H9 (cell line): Measurements from ENCODE around the gene NMRK1. TPM values are rescaled to one million over a fixed set of nuclear protein-coding genes. Genes with fewer than 3 reads are reported as not detected.

Experiments used
- DNase-seq: peaks from one replicate; pipeline ENCODE4 v3.0.0-alpha.2; 2017
- H2AFZ ChIP-seq: one replicate; pipeline ENCODE4 v1.6.1; 2013; ENCODE audit warnings: mild to moderate bottlenecking, low read length, control low read depth, moderate library complexity
- H2AK5ac ChIP-seq: 2 replicates; pipeline ENCODE4 v1.6.1; 2013; ENCODE audit warnings: low read length, control low read depth, mixed read lengths; ENCODE audit not compliant: insufficient read length
- H2BK120ac ChIP-seq: one replicate; pipeline ENCODE4 v1.6.1; 2013; ENCODE audit warnings: low read depth, mild to moderate bottlenecking, low read length, control low read depth, inconsistent platforms; ENCODE audit not compliant: poor library complexity, severe bottlenecking
- H2BK12ac ChIP-seq: 2 replicates; pipeline ENCODE4 v1.6.1; 2013; ENCODE audit warnings: low read length, control low read depth, mixed read lengths, low read depth; ENCODE audit not compliant: insufficient read length
- H2BK15ac ChIP-seq: 2 replicates; pipeline ENCODE4 v1.6.1; 2013; ENCODE audit warnings: low read depth, low read length, control low read depth
- H2BK20ac ChIP-seq: one replicate; pipeline ENCODE4 v1.6.1; 2013; ENCODE audit warnings: low read depth, mild to moderate bottlenecking, low read length, control low read depth, inconsistent platforms; ENCODE audit not compliant: poor library complexity, severe bottlenecking
- H2BK5ac ChIP-seq: 2 replicates; pipeline ENCODE4 v1.6.1; 2013; ENCODE audit warnings: low read length, control low read depth, mixed read lengths; ENCODE audit not compliant: insufficient read length
- H3K14ac ChIP-seq: 2 replicates; pipeline ENCODE4 v1.6.1; 2013; ENCODE audit warnings: low read length, control low read depth; ENCODE audit not compliant: insufficient read depth
- H3K18ac ChIP-seq: 2 replicates; pipeline ENCODE4 v1.6.1; 2013; ENCODE audit warnings: low read depth, mild to moderate bottlenecking, mixed read lengths, low read length, control low read depth; ENCODE audit not compliant: insufficient read length
- H3K23ac ChIP-seq: 2 replicates; pipeline ENCODE4 v1.6.1; 2013; ENCODE audit warnings: low read length, control low read depth, mixed read lengths, low read depth; ENCODE audit not compliant: insufficient read length
- H3K23me2 ChIP-seq: 2 replicates; pipeline ENCODE4 v1.6.1; 2013; ENCODE audit warnings: low read depth, mild to moderate bottlenecking, mixed read lengths, low read length, control low read depth; ENCODE audit not compliant: insufficient read length, poor library complexity, severe bottlenecking
- H3K27ac ChIP-seq: 2 replicates; pipeline ENCODE4 v1.5.1; 2013; ENCODE audit warnings: low read length, control low read depth, mixed read lengths, low read depth; ENCODE audit not compliant: insufficient read length
- H3K27me3 ChIP-seq: 2 replicates; pipeline ENCODE4 v1.6.1; 2013; ENCODE audit warnings: low read length, control low read depth, inconsistent platforms; ENCODE audit not compliant: insufficient read depth
- H3K4ac ChIP-seq: 2 replicates; pipeline ENCODE4 v1.6.1; 2013; ENCODE audit warnings: low read depth, mild to moderate bottlenecking, control low read depth, inconsistent platforms, low read length, moderate library complexity
- H3K4me1 ChIP-seq: 2 replicates; pipeline ENCODE4 v1.6.1; 2013; ENCODE audit warnings: low read length, control low read depth, inconsistent platforms; ENCODE audit not compliant: insufficient read depth
- H3K4me2 ChIP-seq: 2 replicates; pipeline ENCODE4 v1.6.1; 2013; ENCODE audit warnings: low read length, control low read depth, mixed read lengths; ENCODE audit not compliant: insufficient read length, insufficient read depth
- H3K56ac ChIP-seq: 2 replicates; pipeline ENCODE4 v1.6.1; 2013; ENCODE audit warnings: low read depth, mild to moderate bottlenecking, mixed read lengths, low read length, control low read depth; ENCODE audit not compliant: insufficient read length
- H3K79me1 ChIP-seq: 2 replicates; pipeline ENCODE4 v1.6.1; 2013; ENCODE audit warnings: low read depth, mild to moderate bottlenecking, moderate library complexity, low read length, control low read depth, inconsistent platforms; ENCODE audit not compliant: insufficient read depth, poor library complexity, severe bottlenecking
- H3K79me2 ChIP-seq: 2 replicates; pipeline ENCODE4 v1.6.1; 2013; ENCODE audit warnings: low read length, control low read depth, inconsistent platforms; ENCODE audit not compliant: insufficient read depth
- H3K9ac ChIP-seq: 2 replicates; pipeline ENCODE4 v1.6.1; 2013; ENCODE audit warnings: low read length, control low read depth, mixed read lengths; ENCODE audit not compliant: insufficient read length; ENCODE audit errors: extremely low read depth
- H3K9me3 ChIP-seq: one replicate; pipeline ENCODE4 v1.6.1; 2013; ENCODE audit warnings: low read depth, low read length, inconsistent platforms; ENCODE audit not compliant: control insufficient read depth
- H3T11ph ChIP-seq: one replicate; pipeline ENCODE4 v1.6.1; 2013; ENCODE audit warnings: mild to moderate bottlenecking, low read length, control low read depth, inconsistent platforms
- H4K20me1 ChIP-seq: one replicate; pipeline ENCODE4 v1.6.1; 2013; ENCODE audit not compliant: control insufficient read depth, insufficient read length, insufficient read depth
- H4K5ac ChIP-seq: 2 replicates; pipeline ENCODE4 v1.6.1; 2013; ENCODE audit warnings: low read depth, mild to moderate bottlenecking, mixed read lengths, low read length, control low read depth; ENCODE audit not compliant: insufficient read length
- H4K8ac ChIP-seq: replicated peaks from 2 replicates; pipeline ENCODE4 v1.6.1; 2013; ENCODE audit warnings: low read length, control low read depth, mixed read lengths, low read depth; ENCODE audit not compliant: insufficient read length
- H4K91ac ChIP-seq: 2 replicates; pipeline ENCODE4 v1.6.1; 2013; ENCODE audit warnings: low read depth, mild to moderate bottlenecking, moderate library complexity, mixed read lengths, low read length, control low read depth; ENCODE audit not compliant: insufficient read length
- H3K27ac Mint-ChIP-seq, 3 experiments: 2 replicates in 2 of 3; 3 replicates in 1 of 3; pipeline ENCODE4 v1.8.0; 2020 to 2021; ENCODE audit warnings: mixed read lengths in 3 of 3, mild to moderate bottlenecking in 1 of 3, moderate library complexity in 1 of 3
- H3K27me3 Mint-ChIP-seq: 2 replicates; pipeline ENCODE4 v1.8.0; 2021; ENCODE audit warnings: low read depth, mild to moderate bottlenecking, moderate library complexity, mixed read lengths
- H3K36me3 Mint-ChIP-seq, 3 experiments: 2 replicates in 2 of 3; 3 replicates in 1 of 3; pipeline ENCODE4 v1.8.0; 2020 to 2021; ENCODE audit warnings: low read depth in 3 of 3, mixed read lengths in 3 of 3; ENCODE audit not compliant: insufficient read depth in 1 of 3
- H3K4me1 Mint-ChIP-seq, 2 experiments: 2 replicates each; pipeline ENCODE4 v1.8.0; 2020; ENCODE audit warnings: mixed read lengths in 2 of 2
- H3K4me3 Mint-ChIP-seq, 2 experiments: 2 replicates in 1 of 2; 3 replicates in 1 of 2; pipeline ENCODE4 v1.8.0; 2020 to 2021; ENCODE audit warnings: mild to moderate bottlenecking in 2 of 2, mixed read lengths in 2 of 2, moderate library complexity in 1 of 2
- H3K9me3 Mint-ChIP-seq, 2 experiments: 2 replicates in 1 of 2; 3 replicates in 1 of 2; pipeline ENCODE4 v1.8.0; 2020; ENCODE audit warnings: mild to moderate bottlenecking in 2 of 2, mixed read lengths in 2 of 2, moderate library complexity in 1 of 2
- CTCF ChIP-seq: fragments of 200-600 bp; sonication (generic); conservative IDR thresholded peaks from 3 replicates; pipeline ENCODE4 v1.8.0; 2021; ENCODE audit warnings: antibody characterized with exemption, mild to moderate bottlenecking
- WGBS: extraction: QIAGEN DNeasy Blood & Tissue Kit; methylation state at CpG from one replicate; pipeline ENCODE4 v1.1.7; 2013; ENCODE audit warnings: missing lambda C conversion rate, low lambda C conversion rate, mixed read lengths; ENCODE audit not compliant: insufficient read length; ENCODE audit errors: extremely low coverage; 5-methylcytosine and 5-hydroxymethylcytosine counted together
- total RNA-seq: library from RNA; stranded (reverse); gene quantifications from 2 replicates; pipeline ENCODE4 v1.2.1, GENCODE V29; 2021

NMRK1 gene
- total RNA-seq, 1 experiment from 2014 or later: 3.0 TPM

GRCh38 chr9:75019022-75019421 is 68.9 kb downstream of the NMRK1 start:
- Histone ChIP-seq H3K23ac (no peak overlapping the region), H2BK15ac (no peak overlapping the region), H2BK12ac (no peak overlapping the region), H4K20me1 (no peaks in the 10 kb centered on the region), H3K56ac (no peak overlapping the region), H3K18ac (no peak overlapping the region), H4K91ac (no peak overlapping the region), H3K14ac (no peak overlapping the region), H2AK5ac (no peak overlapping the region), H3K79me1 (peaks cover 3% of the 10 kb centered on the region), H3T11ph (no peak overlapping the region), H3K27ac (no peak overlapping the region), H2AFZ (no peak overlapping the region), H2BK5ac (no peak overlapping the region), H3K27me3 (no peaks in the 10 kb centered on the region), H4K8ac (no peak overlapping the region), H3K23me2 (no peaks in the 10 kb centered on the region), H2BK120ac (no peak overlapping the region), H3K4me2 (no peak overlapping the region), H2BK20ac (no peak overlapping the region), H4K5ac (no peak overlapping the region), H3K9me3 (no peaks in the 10 kb centered on the region), H3K4ac (no peak overlapping the region), H3K9ac (no peak overlapping the region), H3K79me2 (peaks cover 13% of the 10 kb centered on the region; the same call in 1 of the 2 replicates), H3K4me1 (no peaks in the 10 kb centered on the region)
- no peak overlapping the region for H3K4me3 Mint-ChIP-seq
- WGBS: no CpG with 5 or more reads among the region's 5 CpGs
- H3K36me3 Mint-ChIP-seq: peaks cover 7 to 22% (median 18%) of the 10 kb centered on the region in 3 experiments; a peak in 6 of 7 replicates
- no peak overlapping the region for H3K27ac Mint-ChIP-seq
- H3K9me3 Mint-ChIP-seq: no peaks in the 10 kb centered on the region
- TF ChIP-seq CTCF: no peak
- no peak for DNase-seq
- H3K27me3 Mint-ChIP-seq: no peaks in the 10 kb centered on the region
- H3K4me1 Mint-ChIP-seq: peaks cover 6 to 7% of the 10 kb centered on the region in 2 experiments
